Measurements from ENCODE around the gene VSTM4.

GRCh38 chr10:49074836-49075682 lies 40.3 kb downstream of the VSTM4 start:
- TF ChIP-seq, protein P1, sequence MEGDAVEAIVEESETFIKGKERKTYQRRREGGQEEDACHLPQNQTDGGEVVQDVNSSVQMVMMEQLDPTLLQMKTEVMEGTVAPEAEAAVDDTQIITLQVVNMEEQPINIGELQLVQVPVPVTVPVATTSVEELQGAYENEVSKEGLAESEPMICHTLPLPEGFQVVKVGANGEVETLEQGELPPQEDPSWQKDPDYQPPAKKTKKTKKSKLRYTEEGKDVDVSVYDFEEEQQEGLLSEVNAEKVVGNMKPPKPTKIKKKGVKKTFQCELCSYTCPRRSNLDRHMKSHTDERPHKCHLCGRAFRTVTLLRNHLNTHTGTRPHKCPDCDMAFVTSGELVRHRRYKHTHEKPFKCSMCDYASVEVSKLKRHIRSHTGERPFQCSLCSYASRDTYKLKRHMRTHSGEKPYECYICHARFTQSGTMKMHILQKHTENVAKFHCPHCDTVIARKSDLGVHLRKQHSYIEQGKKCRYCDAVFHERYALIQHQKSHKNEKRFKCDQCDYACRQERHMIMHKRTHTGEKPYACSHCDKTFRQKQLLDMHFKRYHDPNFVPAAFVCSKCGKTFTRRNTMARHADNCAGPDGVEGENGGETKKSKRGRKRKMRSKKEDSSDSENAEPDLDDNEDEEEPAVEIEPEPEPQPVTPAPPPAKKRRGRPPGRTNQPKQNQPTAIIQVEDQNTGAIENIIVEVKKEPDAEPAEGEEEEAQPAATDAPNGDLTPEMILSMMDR (conservative IDR thresholded peaks at IDR 0.05; ENCODE audit: low read depth, low read length): no peak
- no peak for TF ChIP-seq USF2 (IDR thresholded peaks at IDR 0.05; ENCODE audit: low read depth, low read length)
- no peak for TF ChIP-seq RFX5 (IDR thresholded peaks at IDR 0.05; ENCODE audit: low read depth, low read length)
- no peak for TF ChIP-seq CHD1 (IDR thresholded peaks at IDR 0.05; ENCODE audit: low read depth, low read length)
- no peak for TF ChIP-seq RCOR1 (IDR thresholded peaks at IDR 0.05; ENCODE audit: insufficient replicate concordance, low read length)
